WI38 (cell line): ENCODE results near the gene RBPMS2.

Experiments used
- H3K4me3 ChIP-seq: 2 replicates; pipeline ENCODE4 v1.5.1; 2011; ENCODE audit warnings: low read depth, mild to moderate bottlenecking, control low read depth, low read length
- TF ChIP-seq, protein P1 (sequence below): IDR thresholded peaks from 2 replicates; pipeline ENCODE4 v1.5.1; 2012; ENCODE audit warnings: low read depth, mild to moderate bottlenecking, control low read depth, low read length

RBPMS2 gene

DNA sequence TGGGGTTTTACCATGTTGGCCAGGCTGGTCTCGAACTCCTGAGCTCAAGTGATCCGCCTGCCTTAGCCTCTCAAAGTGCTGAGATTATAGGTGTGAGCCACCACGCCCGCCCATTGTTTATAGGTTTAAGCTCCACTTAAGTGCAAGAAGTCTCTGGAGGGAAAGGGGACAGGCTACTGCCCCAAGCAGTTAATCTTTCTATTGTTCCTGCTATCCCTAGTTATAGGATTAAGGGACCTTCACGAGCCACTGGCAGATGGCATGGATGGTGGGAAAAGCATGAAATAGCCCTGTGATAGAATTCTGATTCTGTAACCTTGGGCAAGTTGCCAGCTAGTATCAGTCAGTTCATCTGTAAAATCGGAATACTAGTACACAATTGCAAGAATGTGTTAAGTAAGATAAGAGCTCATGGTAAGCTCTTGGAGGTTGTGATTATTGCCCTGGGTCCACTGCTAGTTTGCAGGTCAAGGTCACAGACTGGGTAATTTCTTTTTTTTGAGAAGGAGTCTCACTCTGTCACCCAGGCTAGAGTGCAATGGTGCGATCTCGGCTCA is 5.3 kb upstream of the RBPMS2 start:
- TF ChIP-seq, protein P1, sequence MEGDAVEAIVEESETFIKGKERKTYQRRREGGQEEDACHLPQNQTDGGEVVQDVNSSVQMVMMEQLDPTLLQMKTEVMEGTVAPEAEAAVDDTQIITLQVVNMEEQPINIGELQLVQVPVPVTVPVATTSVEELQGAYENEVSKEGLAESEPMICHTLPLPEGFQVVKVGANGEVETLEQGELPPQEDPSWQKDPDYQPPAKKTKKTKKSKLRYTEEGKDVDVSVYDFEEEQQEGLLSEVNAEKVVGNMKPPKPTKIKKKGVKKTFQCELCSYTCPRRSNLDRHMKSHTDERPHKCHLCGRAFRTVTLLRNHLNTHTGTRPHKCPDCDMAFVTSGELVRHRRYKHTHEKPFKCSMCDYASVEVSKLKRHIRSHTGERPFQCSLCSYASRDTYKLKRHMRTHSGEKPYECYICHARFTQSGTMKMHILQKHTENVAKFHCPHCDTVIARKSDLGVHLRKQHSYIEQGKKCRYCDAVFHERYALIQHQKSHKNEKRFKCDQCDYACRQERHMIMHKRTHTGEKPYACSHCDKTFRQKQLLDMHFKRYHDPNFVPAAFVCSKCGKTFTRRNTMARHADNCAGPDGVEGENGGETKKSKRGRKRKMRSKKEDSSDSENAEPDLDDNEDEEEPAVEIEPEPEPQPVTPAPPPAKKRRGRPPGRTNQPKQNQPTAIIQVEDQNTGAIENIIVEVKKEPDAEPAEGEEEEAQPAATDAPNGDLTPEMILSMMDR = no peak
- no peak overlapping the region for H3K4me3 ChIP-seq

DNA sequence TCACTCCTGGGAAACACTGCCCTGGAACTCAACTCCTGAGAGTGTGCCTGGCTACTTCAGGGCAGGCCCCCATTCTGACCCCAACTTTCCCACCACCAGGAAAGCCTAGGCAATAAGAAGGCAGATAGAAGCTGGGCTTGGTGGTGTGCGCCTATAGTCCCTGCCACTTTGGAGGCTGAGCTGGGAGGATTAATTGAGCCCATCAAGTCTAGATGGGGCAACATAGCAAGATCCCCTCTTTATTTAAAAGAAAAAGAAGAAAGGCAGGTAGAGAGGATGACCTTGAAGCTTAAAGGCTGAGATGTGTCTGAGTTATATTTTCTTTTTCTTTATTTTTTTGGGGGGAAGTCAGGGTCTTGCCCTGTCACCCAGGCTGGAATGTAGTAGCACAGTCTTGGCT is 4.2 kb upstream of the RBPMS2 start:
- no peak overlapping the region for H3K4me3 ChIP-seq
- TF ChIP-seq, protein P1 = no peak

DNA sequence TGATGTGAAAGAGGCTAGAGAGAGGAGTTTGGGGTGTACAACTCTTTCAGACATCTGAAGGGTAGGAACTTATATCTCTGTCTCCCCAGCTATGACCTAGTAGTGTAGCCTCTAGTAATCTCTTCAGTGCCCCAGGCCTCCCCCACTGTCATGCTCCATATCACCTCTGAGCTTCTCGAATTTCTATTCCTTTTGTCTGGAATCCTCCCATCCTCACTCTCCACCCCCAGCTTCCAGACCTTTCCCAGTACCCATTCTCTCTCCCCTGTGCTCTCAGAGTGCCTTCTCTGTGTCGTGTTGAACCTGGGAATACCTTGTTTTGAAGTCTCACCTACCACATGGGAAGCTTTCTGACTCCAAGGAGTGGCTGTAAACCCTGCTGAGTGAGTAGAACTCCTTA is 3.6 kb upstream of the RBPMS2 start:
- TF ChIP-seq, protein P1 = no peak
- H3K4me3 ChIP-seq = no peak overlapping the region

DNA sequence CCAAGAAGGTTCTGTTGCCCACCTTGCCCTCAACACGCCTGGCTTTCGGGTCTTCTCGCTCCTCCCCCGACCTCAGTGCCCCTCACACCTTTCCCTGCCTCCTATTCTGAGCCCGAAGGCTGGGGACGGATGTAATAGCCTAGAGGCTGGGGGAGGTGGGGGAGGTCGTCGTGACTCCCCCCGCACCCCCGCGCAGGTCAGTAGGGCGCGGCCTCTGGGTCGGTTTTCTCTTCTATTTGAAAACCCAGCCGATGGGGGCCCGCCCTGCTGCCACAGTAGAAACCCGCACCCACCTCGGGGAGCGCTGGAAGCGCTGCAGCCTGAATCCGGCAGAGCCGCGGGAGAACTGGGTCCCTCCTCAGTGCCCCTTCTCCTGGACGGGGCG is 1.0 kb upstream of the RBPMS2 start:
- no peak overlapping the region for H3K4me3 ChIP-seq

DNA sequence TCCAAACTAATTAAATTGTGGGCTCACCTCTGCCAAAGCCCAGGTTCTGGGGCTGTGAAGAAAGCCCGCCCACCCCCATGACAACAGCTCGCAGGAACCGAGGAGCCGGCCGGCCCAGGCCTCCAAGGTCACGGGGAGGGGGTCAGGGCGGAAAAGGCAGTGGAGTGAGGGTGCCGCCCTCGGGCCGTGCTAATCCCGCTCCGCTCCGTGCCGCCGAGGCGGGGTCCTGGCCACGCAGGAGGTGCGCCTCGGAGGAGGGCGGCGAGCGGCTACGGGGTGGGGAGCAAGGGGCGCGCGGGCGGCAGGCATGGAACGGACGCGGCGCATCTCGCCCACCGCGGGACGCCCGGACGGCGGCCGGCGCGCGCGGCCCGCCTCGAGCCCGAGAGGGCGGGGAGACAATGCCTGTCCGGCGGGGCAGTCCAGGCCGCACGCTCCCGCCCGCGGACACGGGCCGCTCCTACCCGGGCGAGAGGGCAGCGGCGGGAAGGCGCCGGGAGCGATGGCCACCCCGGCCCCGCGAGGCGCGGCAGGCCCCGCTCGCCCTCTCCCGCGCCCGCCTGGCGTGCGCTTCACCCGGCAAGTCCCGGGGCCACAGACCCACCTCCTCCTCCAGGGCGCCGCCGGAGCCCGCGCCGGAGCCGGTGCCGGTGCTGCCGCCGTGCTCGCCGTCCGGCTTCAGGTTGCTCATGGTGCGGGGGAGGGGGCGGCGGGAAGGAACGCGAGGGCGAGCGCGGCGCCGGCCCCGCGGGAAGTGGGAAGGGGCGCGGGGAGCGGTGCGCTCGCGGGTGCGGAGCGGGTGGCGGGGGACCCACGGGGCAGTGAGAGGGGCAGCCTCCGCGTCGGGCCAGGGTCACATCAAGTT is 528 bp downstream of the RBPMS2 start:
- H3K4me3 ChIP-seq = peak overlapping the region; percentile 42
- TF ChIP-seq, protein P1 = no peak

More for the DNA sequence above, 1.0 kb upstream of the RBPMS2 start:
- TF ChIP-seq, protein P1 = no peak

DNA sequence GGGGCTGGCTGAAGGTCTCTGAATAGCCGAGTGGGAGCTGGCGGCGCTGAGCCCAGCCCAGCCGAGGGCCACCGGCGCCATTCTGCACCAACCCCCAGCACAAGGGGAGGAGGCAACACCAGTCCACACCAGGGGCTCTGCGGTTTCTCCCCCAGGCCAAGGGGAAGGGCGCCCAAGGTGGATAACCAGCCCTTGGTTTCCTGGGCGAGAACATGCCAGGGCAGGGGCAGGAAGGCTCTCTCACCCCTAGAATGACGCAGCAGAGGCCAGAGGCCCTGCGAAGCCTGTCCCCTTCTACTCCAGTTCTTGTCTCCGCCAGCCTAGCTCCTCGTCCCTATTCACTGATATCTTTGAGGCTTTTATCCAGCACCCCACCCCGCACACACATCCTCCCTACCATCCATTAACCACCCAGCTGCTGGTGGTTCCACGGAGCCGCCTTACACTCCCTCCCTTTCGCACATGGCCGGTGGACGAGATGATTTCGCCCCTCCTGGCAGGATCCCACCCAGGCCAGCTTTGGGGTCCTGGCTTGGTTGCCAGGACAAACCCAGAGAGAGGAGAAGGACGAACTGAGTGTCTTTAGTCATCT is 1.3 kb downstream of the RBPMS2 start:
- H3K4me3 ChIP-seq = no peak overlapping the region
- TF ChIP-seq, protein P1 = no peak

DNA sequence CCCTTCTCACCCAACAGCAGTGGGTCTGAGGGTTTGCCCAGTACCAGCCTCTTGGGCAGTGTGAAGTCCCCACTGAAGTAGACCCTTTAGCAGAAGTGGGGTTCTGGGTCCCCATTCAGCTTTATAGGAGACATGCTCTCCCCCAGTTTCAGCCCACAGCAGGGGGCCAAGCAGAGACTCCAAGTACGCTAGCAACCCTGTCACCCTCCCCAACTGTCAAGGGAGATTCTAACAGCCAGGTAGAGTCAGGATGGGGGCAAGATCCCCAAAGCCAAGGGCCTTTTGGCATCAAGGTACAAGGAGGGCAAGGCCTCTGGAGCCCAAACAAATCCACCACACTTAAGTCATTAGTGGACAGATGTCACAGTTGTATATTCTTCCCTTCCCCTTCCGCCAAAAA is 1.8 kb downstream of the RBPMS2 start:
- TF ChIP-seq, protein P1 = no peak
- no peak overlapping the region for H3K4me3 ChIP-seq
